Measurements from ENCODE around the gene SLC7A11. TPM values are rescaled to one million over a fixed set of nuclear protein-coding genes. Genes with fewer than 3 reads are reported as not detected.

Gene SLC7A11
- total and polyA plus RNA-seq, 2 experiments from 2014 or later: 5.1 to 24.3 TPM

DNA sequence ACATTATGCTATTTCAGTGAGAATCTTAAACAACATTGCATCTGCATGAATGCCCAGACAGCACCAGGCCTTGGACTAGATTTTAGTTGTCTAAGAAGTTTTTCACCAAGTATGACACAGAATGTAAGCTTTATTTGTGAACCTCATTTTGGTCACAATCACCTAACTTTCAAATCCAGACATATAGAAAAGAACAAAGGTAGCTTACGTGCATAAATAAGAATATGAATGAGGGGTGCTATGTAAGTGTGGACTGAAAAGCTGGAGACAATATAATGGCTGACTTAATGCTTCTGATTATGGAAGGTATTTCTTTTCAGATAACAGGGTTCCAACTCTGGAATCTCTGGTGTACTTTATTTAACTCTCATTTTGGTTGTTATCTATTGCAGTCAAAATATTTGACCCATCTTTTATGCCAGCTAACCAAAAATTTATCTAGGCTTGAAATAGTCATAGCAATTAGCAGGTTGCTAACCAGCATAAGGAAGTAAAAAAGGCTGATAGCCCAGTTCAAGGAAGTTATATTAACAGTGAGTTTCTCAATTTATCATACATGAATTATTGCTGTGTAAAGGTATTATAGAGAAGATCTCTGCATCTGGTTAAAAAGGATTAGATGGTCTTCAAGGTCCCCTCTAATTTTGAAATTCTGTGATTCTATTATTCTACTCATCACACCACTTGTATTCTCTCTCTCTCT, 36.5 kb downstream of the SLC7A11 start:
- WGBS (ENCODE audit: low lambda C conversion rate, missing lambda C conversion rate): 94% methylated on average over 1 of the region's 1 CpG
- Histone ChIP-seq H3K27ac (peak overlapping the region; percentile 62), H3K27me3 (no peaks in the 10 kb centered on the region), H3K4me1 (ENCODE audit: insufficient read depth) (peaks cover 10% of the 10 kb centered on the region), H4K20me1 (ENCODE audit: insufficient read depth, poor library complexity, severe bottlenecking) (no peaks in the 10 kb centered on the region), H3K9me2 (replicated peaks; ENCODE audit: insufficient read depth) (no peaks in the 10 kb centered on the region), H2AFZ (no peak overlapping the region), H3K79me2 (no peaks in the 10 kb centered on the region), H3K4me3 (no peak overlapping the region), H3K36me3 (replicated peaks; ENCODE audit: insufficient read depth, low read depth) (no peaks in the 10 kb centered on the region), H3K9me3 (ENCODE audit: low read depth) (no peaks in the 10 kb centered on the region), H3K4me2 (no peak overlapping the region)
- TF ChIP-seq, protein P1, sequence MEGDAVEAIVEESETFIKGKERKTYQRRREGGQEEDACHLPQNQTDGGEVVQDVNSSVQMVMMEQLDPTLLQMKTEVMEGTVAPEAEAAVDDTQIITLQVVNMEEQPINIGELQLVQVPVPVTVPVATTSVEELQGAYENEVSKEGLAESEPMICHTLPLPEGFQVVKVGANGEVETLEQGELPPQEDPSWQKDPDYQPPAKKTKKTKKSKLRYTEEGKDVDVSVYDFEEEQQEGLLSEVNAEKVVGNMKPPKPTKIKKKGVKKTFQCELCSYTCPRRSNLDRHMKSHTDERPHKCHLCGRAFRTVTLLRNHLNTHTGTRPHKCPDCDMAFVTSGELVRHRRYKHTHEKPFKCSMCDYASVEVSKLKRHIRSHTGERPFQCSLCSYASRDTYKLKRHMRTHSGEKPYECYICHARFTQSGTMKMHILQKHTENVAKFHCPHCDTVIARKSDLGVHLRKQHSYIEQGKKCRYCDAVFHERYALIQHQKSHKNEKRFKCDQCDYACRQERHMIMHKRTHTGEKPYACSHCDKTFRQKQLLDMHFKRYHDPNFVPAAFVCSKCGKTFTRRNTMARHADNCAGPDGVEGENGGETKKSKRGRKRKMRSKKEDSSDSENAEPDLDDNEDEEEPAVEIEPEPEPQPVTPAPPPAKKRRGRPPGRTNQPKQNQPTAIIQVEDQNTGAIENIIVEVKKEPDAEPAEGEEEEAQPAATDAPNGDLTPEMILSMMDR (IDR thresholded peaks at IDR 0.05; ENCODE audit: poor library complexity): no peak
- TF ChIP-seq EZH2phosphoT487 (IDR thresholded peaks at IDR 0.05; ENCODE audit: low read depth, severe bottlenecking, unreplicated experiment): no peak
- TF ChIP-seq EZH2 (IDR thresholded peaks at IDR 0.05; ENCODE audit: borderline replicate concordance): no peak
- DNase-seq (ENCODE audit: low spot score): no peak

DNA sequence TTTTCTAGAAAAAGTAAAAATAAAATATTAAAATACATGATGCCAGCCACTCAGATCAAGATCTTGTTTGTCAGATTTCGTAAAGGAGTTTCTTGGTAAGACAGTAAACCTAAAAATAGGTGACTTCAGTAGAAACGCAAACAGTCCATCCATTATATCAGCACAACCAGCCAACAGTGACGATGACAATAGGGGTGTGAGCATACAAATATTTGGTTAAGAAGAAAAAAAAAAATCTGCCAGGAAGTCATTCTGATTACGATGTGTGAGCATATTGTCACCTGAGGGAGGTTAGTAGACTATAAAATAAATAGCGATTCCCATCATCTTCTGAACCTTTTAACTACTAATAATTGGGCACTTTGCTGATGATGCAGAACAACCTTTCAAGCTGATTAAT, 37.6 kb downstream of the SLC7A11 start:
- WGBS (ENCODE audit: low lambda C conversion rate, missing lambda C conversion rate): 58% methylated on average over 5 of the region's 5 CpGs
- no peaks in the 10 kb centered on the region for H3K9me2 ChIP-seq (replicated peaks; ENCODE audit: insufficient read depth)
- no peaks in the 10 kb centered on the region for H3K27me3 ChIP-seq
- TF ChIP-seq, protein P1 (IDR thresholded peaks at IDR 0.05; ENCODE audit: poor library complexity): no peak
- TF ChIP-seq EZH2 (IDR thresholded peaks at IDR 0.05; ENCODE audit: borderline replicate concordance): no peak
- no peak for TF ChIP-seq EZH2phosphoT487 (IDR thresholded peaks at IDR 0.05; ENCODE audit: low read depth, severe bottlenecking, unreplicated experiment)
- H3K27ac ChIP-seq: peak overlapping the region; percentile 62
- peak; percentile 13 for DNase-seq (ENCODE audit: low spot score)
- no peaks in the 10 kb centered on the region for H3K36me3 ChIP-seq (replicated peaks; ENCODE audit: insufficient read depth, low read depth)
- no peaks in the 10 kb centered on the region for H3K9me3 ChIP-seq (ENCODE audit: low read depth)
- peaks cover 15% of the 10 kb centered on the region for H3K4me1 ChIP-seq (ENCODE audit: insufficient read depth)
- H3K4me2 ChIP-seq: no peak overlapping the region
- no peak overlapping the region for H2AFZ ChIP-seq
- no peak overlapping the region for H3K4me3 ChIP-seq
- H4K20me1 ChIP-seq (ENCODE audit: insufficient read depth, poor library complexity, severe bottlenecking): no peaks in the 10 kb centered on the region
- H3K79me2 ChIP-seq: no peaks in the 10 kb centered on the region

DNA sequence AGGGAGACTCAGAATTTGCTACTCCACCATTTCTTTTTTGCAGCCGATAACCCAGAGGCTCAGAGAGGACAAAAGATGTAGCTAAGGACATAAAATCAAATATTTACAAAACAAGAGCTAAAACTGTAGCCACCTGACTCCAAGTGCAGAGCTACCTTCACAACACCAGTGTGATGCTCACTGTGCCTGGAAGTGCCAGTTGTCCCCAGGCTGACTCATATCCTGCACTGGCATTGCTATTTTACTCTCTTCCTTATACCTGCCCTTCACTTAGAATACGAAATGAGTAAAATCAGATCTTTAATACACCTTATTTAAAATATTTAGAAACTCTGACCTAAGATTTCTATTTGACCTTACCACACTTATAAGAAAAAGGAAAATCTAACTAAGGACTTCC, 39.5 kb downstream of the SLC7A11 start:
- Histone ChIP-seq H3K4me2 (no peak overlapping the region), H3K4me1 (ENCODE audit: insufficient read depth) (peaks cover 15% of the 10 kb centered on the region), H3K27me3 (no peaks in the 10 kb centered on the region), H3K4me3 (no peak overlapping the region), H4K20me1 (ENCODE audit: insufficient read depth, poor library complexity, severe bottlenecking) (no peaks in the 10 kb centered on the region), H3K27ac (no peak overlapping the region), H3K36me3 (replicated peaks; ENCODE audit: insufficient read depth, low read depth) (no peaks in the 10 kb centered on the region), H3K9me2 (replicated peaks; ENCODE audit: insufficient read depth) (no peaks in the 10 kb centered on the region), H3K79me2 (no peaks in the 10 kb centered on the region), H3K9me3 (ENCODE audit: low read depth) (no peaks in the 10 kb centered on the region), H2AFZ (no peak overlapping the region)
- 89% methylated on average over 2 of the region's 2 CpGs for WGBS (ENCODE audit: low lambda C conversion rate, missing lambda C conversion rate)
- no peak for DNase-seq (ENCODE audit: low spot score)
- TF ChIP-seq EZH2 (IDR thresholded peaks at IDR 0.05; ENCODE audit: borderline replicate concordance) (no peak), EZH2phosphoT487 (IDR thresholded peaks at IDR 0.05; ENCODE audit: low read depth, severe bottlenecking, unreplicated experiment) (no peak)
- TF ChIP-seq, protein P1 (IDR thresholded peaks at IDR 0.05; ENCODE audit: poor library complexity): no peak
